GM20000 (cell line): ENCODE measurements around the gene DNAI2.

Experiments
- DNase-seq: peaks from one replicate; pipeline ENCODE4 v3.0.0; 2012; ENCODE audit warnings: low spot score
- TF ChIP-seq, protein P1 (sequence below): IDR thresholded peaks from 2 replicates; pipeline ENCODE4 v1.5.1; 2012; ENCODE audit warnings: mild to moderate bottlenecking, control low read depth; ENCODE audit errors: extremely low read depth, missing control alignments

DNAI2 gene

DNA sequence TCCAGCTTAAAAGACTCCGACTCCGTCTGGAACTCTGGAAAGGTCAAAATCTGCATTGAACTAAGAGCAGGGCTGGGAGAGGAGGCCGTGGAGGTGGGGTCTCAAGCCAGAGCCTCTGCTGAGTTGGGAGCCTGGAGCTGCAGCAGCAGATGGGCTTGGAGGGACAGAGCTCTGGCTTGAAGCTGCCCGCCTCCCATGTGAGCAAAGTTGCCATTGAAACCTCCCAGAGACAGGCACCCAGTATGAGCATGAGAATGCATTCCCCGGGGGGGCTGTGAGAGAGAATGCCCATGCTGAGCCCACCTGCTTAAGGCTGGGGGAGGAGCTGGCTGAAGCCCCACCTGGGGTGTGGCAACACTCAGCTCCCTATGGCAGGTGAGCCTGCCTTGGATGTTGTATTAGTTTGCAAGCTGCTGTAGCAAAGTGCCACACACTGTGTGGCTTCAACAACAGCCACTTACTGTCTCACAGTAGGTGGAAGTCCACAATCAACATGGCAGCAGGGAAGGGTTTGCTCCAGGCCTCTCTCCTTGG, 61.6 kb downstream of the DNAI2 start:
- TF ChIP-seq, protein P1, sequence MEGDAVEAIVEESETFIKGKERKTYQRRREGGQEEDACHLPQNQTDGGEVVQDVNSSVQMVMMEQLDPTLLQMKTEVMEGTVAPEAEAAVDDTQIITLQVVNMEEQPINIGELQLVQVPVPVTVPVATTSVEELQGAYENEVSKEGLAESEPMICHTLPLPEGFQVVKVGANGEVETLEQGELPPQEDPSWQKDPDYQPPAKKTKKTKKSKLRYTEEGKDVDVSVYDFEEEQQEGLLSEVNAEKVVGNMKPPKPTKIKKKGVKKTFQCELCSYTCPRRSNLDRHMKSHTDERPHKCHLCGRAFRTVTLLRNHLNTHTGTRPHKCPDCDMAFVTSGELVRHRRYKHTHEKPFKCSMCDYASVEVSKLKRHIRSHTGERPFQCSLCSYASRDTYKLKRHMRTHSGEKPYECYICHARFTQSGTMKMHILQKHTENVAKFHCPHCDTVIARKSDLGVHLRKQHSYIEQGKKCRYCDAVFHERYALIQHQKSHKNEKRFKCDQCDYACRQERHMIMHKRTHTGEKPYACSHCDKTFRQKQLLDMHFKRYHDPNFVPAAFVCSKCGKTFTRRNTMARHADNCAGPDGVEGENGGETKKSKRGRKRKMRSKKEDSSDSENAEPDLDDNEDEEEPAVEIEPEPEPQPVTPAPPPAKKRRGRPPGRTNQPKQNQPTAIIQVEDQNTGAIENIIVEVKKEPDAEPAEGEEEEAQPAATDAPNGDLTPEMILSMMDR = no peak
- DNase-seq = no peak

DNA sequence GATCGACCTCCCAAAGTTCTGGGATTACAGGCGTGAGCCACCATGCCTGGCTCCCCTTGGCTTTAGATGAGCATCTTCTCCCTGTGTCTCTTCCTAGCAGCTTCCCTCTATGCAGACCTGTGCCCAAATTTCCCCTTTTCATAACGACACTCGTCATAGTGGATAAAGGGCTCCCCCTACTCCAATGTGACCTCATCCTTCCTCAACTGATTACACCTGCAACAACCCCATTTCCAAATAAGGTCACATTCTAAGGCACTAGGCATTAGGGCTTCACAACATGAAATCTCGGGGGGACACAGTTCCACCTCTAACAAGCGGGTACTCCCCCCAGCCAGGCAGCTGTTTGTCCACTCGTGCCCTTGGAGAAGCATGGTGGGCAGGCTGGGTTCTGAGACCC, 62.3 kb downstream of the DNAI2 start:
- DNase-seq = no peak
- TF ChIP-seq, protein P1 = no peak

DNA sequence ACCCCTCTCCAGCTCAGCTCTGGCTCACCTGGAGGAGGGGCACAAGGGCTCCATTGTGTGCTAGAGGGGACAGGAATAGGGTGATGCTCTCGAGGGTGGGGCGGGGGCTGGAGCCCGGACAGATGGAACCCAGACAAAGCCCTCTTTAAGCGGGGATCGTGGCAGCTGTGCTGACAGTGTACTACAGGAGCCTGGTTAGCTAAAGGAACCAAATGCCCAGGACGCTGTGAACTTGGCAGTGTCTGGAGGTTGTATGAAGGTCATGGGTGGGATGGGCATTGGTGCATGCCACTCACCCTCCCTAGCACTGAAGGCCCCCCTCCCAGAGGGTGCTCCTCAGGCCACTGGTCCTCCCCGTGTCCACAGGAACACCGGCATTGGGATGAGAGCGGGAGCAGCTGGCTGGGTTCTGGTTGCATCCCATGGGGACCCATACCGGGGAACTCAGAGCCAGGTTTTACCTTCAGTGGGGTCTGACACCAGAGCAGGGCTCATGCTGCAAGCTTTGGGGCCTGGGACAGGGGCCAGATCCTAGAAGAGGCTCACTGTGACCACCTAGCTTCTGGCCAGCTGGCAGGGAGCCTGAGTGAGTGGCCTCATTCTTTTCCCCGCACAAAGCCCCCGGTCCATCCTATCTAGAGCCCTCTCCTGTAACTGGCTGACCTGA, 63.9 kb downstream of the DNAI2 start:
- no peak for DNase-seq
- TF ChIP-seq, protein P1 = no peak

DNA sequence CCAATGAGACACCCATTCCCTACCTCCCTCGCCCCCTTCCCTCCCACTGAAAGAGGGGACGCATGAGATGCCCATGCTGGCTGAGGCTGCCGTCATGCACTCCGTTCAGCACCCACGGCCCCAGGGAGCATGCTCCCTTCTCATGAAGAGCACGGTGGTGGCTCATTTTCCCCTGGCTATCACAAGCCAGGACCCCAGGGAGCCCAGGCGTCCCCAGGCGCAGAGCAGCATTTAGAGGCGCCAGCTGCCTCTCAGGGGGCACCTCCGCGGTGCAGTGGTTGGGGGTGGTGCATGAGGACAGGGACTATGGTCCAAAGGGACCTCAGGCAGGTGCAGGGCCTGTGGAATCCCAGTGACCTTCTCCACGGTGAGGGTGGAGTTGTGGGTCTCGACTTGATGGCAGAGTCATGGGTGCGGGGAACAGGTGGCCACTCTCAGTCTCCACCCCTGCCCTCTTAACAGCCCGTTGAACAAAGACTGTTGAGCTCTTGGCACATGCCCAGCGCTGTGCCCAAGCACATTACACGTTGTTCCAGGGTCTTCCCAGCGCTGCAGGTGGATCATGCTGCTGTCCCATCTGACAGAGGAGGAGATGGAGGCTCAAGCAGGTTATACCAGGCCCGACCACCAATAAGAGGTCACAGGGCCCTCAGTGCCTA, 65.6 kb downstream of the DNAI2 start:
- TF ChIP-seq, protein P1 = no peak
- no peak for DNase-seq

DNA sequence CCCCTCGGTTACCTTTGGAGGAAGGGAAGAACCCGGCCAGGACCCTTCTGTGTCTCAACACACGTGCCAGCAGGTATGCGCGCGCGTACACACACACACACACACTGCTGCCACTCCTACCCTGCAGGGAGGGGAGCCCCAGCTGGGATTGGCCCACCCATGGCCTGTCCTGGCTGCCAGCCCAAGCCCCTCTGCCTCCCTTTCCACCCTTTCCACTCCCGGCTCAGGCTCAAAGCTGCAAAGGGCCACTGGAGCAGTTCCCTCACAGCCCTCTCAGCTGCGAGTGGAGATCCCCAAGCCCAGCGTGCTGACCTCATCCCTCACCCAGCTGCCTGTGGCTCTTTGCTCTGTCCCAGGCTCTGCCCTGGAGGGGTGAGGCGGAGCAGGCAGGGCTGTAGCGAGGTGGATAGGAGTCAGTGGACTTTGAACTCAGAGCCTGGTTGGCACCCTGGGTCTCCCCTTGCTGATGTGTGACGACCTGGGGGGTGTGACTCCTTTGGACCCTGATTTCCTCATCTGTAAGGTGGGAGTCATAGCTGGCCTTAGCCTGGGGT, 66.5 kb downstream of the DNAI2 start:
- TF ChIP-seq, protein P1 = no peak
- no peak for DNase-seq

DNA sequence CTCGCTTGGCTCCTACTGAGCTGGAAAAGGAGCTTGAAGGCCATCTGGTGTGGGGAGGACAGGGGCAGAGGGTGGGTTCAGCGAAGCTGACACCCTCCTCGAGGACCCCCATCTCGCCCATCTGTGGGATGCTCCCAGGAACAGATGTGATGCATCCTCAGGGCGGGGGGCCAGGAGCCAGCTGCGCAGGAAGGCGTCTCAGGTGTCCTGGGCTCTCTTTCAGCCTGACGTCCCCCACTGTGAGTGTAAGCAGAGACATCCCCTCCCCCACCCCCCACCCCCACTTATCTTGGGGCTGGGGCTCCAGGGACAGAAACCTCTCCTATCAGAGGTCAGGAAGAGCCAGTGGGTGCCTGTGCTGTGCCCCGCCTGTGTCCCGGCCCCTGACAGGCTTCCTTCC, 68.2 kb downstream of the DNAI2 start:
- TF ChIP-seq, protein P1 = no peak
- DNase-seq = no peak

DNA sequence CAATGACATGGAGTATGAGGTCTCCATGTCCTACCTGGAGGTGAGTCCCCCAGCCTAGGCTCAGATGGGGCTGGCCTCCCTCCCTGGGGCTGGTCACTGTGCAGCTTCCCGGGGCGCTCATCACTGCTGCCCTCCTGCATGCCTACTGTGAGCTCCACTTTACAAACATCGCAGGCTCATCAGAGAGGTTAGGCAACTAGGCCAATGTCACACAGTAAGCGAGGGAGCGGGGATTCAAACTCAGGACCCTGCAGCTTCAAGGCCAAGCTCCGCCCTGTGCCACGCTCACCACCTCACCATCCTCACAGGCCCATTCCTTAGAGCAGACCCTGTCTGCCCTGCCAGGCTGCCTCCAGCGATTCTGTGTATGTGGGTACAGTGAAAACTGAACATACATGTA, 69.1 kb downstream of the DNAI2 start:
- TF ChIP-seq, protein P1 = no peak
- no peak for DNase-seq
